H9 (cell line): Measurements from ENCODE around the gene RGR. TPM values are rescaled to one million over a fixed set of nuclear protein-coding genes. Genes with fewer than 3 reads are reported as not detected.

Source experiments
- DNase-seq: peaks from one replicate; pipeline ENCODE4 v3.0.0-alpha.2; 2017
- H2AFZ ChIP-seq: one replicate; pipeline ENCODE4 v1.6.1; 2013; ENCODE audit warnings: mild to moderate bottlenecking, low read length, control low read depth, moderate library complexity
- H2AK5ac ChIP-seq: 2 replicates; pipeline ENCODE4 v1.6.1; 2013; ENCODE audit warnings: low read length, control low read depth, mixed read lengths; ENCODE audit not compliant: insufficient read length
- H2BK120ac ChIP-seq: one replicate; pipeline ENCODE4 v1.6.1; 2013; ENCODE audit warnings: low read depth, mild to moderate bottlenecking, low read length, control low read depth, inconsistent platforms; ENCODE audit not compliant: poor library complexity, severe bottlenecking
- H2BK12ac ChIP-seq: 2 replicates; pipeline ENCODE4 v1.6.1; 2013; ENCODE audit warnings: low read length, control low read depth, mixed read lengths, low read depth; ENCODE audit not compliant: insufficient read length
- H2BK15ac ChIP-seq: 2 replicates; pipeline ENCODE4 v1.6.1; 2013; ENCODE audit warnings: low read depth, low read length, control low read depth
- H2BK20ac ChIP-seq: one replicate; pipeline ENCODE4 v1.6.1; 2013; ENCODE audit warnings: low read depth, mild to moderate bottlenecking, low read length, control low read depth, inconsistent platforms; ENCODE audit not compliant: poor library complexity, severe bottlenecking
- H2BK5ac ChIP-seq: 2 replicates; pipeline ENCODE4 v1.6.1; 2013; ENCODE audit warnings: low read length, control low read depth, mixed read lengths; ENCODE audit not compliant: insufficient read length
- H3K14ac ChIP-seq: 2 replicates; pipeline ENCODE4 v1.6.1; 2013; ENCODE audit warnings: low read length, control low read depth; ENCODE audit not compliant: insufficient read depth
- H3K18ac ChIP-seq: 2 replicates; pipeline ENCODE4 v1.6.1; 2013; ENCODE audit warnings: low read depth, mild to moderate bottlenecking, mixed read lengths, low read length, control low read depth; ENCODE audit not compliant: insufficient read length
- H3K23ac ChIP-seq: 2 replicates; pipeline ENCODE4 v1.6.1; 2013; ENCODE audit warnings: low read length, control low read depth, mixed read lengths, low read depth; ENCODE audit not compliant: insufficient read length
- H3K23me2 ChIP-seq: 2 replicates; pipeline ENCODE4 v1.6.1; 2013; ENCODE audit warnings: low read depth, mild to moderate bottlenecking, mixed read lengths, low read length, control low read depth; ENCODE audit not compliant: insufficient read length, poor library complexity, severe bottlenecking
- H3K27ac ChIP-seq: 2 replicates; pipeline ENCODE4 v1.5.1; 2013; ENCODE audit warnings: low read length, control low read depth, mixed read lengths, low read depth; ENCODE audit not compliant: insufficient read length
- H3K27me3 ChIP-seq: 2 replicates; pipeline ENCODE4 v1.6.1; 2013; ENCODE audit warnings: low read length, control low read depth, inconsistent platforms; ENCODE audit not compliant: insufficient read depth
- H3K4ac ChIP-seq: 2 replicates; pipeline ENCODE4 v1.6.1; 2013; ENCODE audit warnings: low read depth, mild to moderate bottlenecking, control low read depth, inconsistent platforms, low read length, moderate library complexity
- H3K4me1 ChIP-seq: 2 replicates; pipeline ENCODE4 v1.6.1; 2013; ENCODE audit warnings: low read length, control low read depth, inconsistent platforms; ENCODE audit not compliant: insufficient read depth
- H3K4me2 ChIP-seq: 2 replicates; pipeline ENCODE4 v1.6.1; 2013; ENCODE audit warnings: low read length, control low read depth, mixed read lengths; ENCODE audit not compliant: insufficient read length, insufficient read depth
- H3K56ac ChIP-seq: 2 replicates; pipeline ENCODE4 v1.6.1; 2013; ENCODE audit warnings: low read depth, mild to moderate bottlenecking, mixed read lengths, low read length, control low read depth; ENCODE audit not compliant: insufficient read length
- H3K79me1 ChIP-seq: 2 replicates; pipeline ENCODE4 v1.6.1; 2013; ENCODE audit warnings: low read depth, mild to moderate bottlenecking, moderate library complexity, low read length, control low read depth, inconsistent platforms; ENCODE audit not compliant: insufficient read depth, poor library complexity, severe bottlenecking
- H3K79me2 ChIP-seq: 2 replicates; pipeline ENCODE4 v1.6.1; 2013; ENCODE audit warnings: low read length, control low read depth, inconsistent platforms; ENCODE audit not compliant: insufficient read depth
- H3K9ac ChIP-seq: 2 replicates; pipeline ENCODE4 v1.6.1; 2013; ENCODE audit warnings: low read length, control low read depth, mixed read lengths; ENCODE audit not compliant: insufficient read length; ENCODE audit errors: extremely low read depth
- H3K9me3 ChIP-seq: one replicate; pipeline ENCODE4 v1.6.1; 2013; ENCODE audit warnings: low read depth, low read length, inconsistent platforms; ENCODE audit not compliant: control insufficient read depth
- H3T11ph ChIP-seq: one replicate; pipeline ENCODE4 v1.6.1; 2013; ENCODE audit warnings: mild to moderate bottlenecking, low read length, control low read depth, inconsistent platforms
- H4K20me1 ChIP-seq: one replicate; pipeline ENCODE4 v1.6.1; 2013; ENCODE audit not compliant: control insufficient read depth, insufficient read length, insufficient read depth
- H4K5ac ChIP-seq: 2 replicates; pipeline ENCODE4 v1.6.1; 2013; ENCODE audit warnings: low read depth, mild to moderate bottlenecking, mixed read lengths, low read length, control low read depth; ENCODE audit not compliant: insufficient read length
- H4K8ac ChIP-seq: replicated peaks from 2 replicates; pipeline ENCODE4 v1.6.1; 2013; ENCODE audit warnings: low read length, control low read depth, mixed read lengths, low read depth; ENCODE audit not compliant: insufficient read length
- H4K91ac ChIP-seq: 2 replicates; pipeline ENCODE4 v1.6.1; 2013; ENCODE audit warnings: low read depth, mild to moderate bottlenecking, moderate library complexity, mixed read lengths, low read length, control low read depth; ENCODE audit not compliant: insufficient read length
- H3K27ac Mint-ChIP-seq, 3 experiments: 2 replicates in 2 of 3; 3 replicates in 1 of 3; pipeline ENCODE4 v1.8.0; 2020 to 2021; ENCODE audit warnings: mixed read lengths in 3 of 3, mild to moderate bottlenecking in 1 of 3, moderate library complexity in 1 of 3
- H3K27me3 Mint-ChIP-seq: 2 replicates; pipeline ENCODE4 v1.8.0; 2021; ENCODE audit warnings: low read depth, mild to moderate bottlenecking, moderate library complexity, mixed read lengths
- H3K36me3 Mint-ChIP-seq, 3 experiments: 2 replicates in 2 of 3; 3 replicates in 1 of 3; pipeline ENCODE4 v1.8.0; 2020 to 2021; ENCODE audit warnings: low read depth in 3 of 3, mixed read lengths in 3 of 3; ENCODE audit not compliant: insufficient read depth in 1 of 3
- H3K4me1 Mint-ChIP-seq, 2 experiments: 2 replicates each; pipeline ENCODE4 v1.8.0; 2020; ENCODE audit warnings: mixed read lengths in 2 of 2
- H3K4me3 Mint-ChIP-seq, 2 experiments: 2 replicates in 1 of 2; 3 replicates in 1 of 2; pipeline ENCODE4 v1.8.0; 2020 to 2021; ENCODE audit warnings: mild to moderate bottlenecking in 2 of 2, mixed read lengths in 2 of 2, moderate library complexity in 1 of 2
- H3K9me3 Mint-ChIP-seq, 2 experiments: 2 replicates in 1 of 2; 3 replicates in 1 of 2; pipeline ENCODE4 v1.8.0; 2020; ENCODE audit warnings: mild to moderate bottlenecking in 2 of 2, mixed read lengths in 2 of 2, moderate library complexity in 1 of 2
- whole genome bisulfite sequencing: extraction: QIAGEN DNeasy Blood & Tissue Kit; methylation state at CpG from one replicate; pipeline ENCODE4 v1.1.7; 2013; ENCODE audit warnings: missing lambda C conversion rate, low lambda C conversion rate, mixed read lengths; ENCODE audit not compliant: insufficient read length; ENCODE audit errors: extremely low coverage; 5-methylcytosine and 5-hydroxymethylcytosine counted together
- total RNA-seq: library from RNA; stranded (reverse); gene quantifications from 2 replicates; pipeline ENCODE4 v1.2.1, GENCODE V29; 2021
- TF ChIP-seq, protein P1 (sequence below): fragments of 200-600 bp; sonication (generic); conservative IDR thresholded peaks from 3 replicates; pipeline ENCODE4 v1.8.0; 2021; ENCODE audit warnings: antibody characterized with exemption, mild to moderate bottlenecking

RGR gene
- total RNA-seq, 1 experiment from 2014 or later, result not detected

DNA sequence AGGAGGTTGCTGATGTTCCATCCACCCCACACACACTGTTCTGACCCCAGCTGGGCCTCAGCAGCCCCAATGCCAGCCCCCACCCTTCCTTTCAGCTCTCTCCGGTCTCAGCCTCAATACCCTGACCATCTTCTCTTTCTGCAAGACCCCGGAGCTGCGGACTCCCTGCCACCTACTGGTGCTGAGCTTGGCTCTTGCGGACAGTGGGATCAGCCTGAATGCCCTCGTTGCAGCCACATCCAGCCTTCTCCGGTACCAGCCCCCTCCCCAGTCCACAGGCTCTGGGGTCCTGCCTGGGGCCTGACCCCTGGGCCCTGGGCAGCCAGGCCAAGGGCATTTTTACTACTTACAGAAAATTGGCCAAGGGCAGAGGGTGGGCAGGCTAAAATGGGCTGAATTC is 2.6 kb downstream of the RGR start:
- H3K9me3 Mint-ChIP-seq, result no peaks in the 10 kb centered on the region
- H2BK120ac ChIP-seq, result no peak overlapping the region
- H4K91ac ChIP-seq, result no peak overlapping the region
- no peak overlapping the region for H4K8ac ChIP-seq
- DNase-seq, result no peak
- no peak overlapping the region for H2AK5ac ChIP-seq
- H2AFZ ChIP-seq, result no peak overlapping the region
- H3K4me1 Mint-ChIP-seq, result peaks cover 0 to 4% of the 10 kb centered on the region in 2 experiments; a peak in 3 of 4 replicates
- no peak overlapping the region for H3K4me3 Mint-ChIP-seq
- no peaks in the 10 kb centered on the region for H3K79me2 ChIP-seq
- no peak overlapping the region for H2BK5ac ChIP-seq
- H3K27ac ChIP-seq, result no peak overlapping the region
- no peak overlapping the region for H3K9ac ChIP-seq
- no peaks in the 10 kb centered on the region for H3K4me1 ChIP-seq
- H3K27me3 Mint-ChIP-seq, result peaks cover 7% of the 10 kb centered on the region
- H4K5ac ChIP-seq, result no peak overlapping the region
- no CpG with 5 or more reads among the region's 6 CpGs for WGBS
- H3K36me3 Mint-ChIP-seq, result no peaks in the 10 kb centered on the region; a peak in 1 of 7 replicates
- H3K4me2 ChIP-seq, result no peak overlapping the region
- H3K4ac ChIP-seq, result no peak overlapping the region
- H3K9me3 ChIP-seq, result no peaks in the 10 kb centered on the region
- H3K56ac ChIP-seq, result no peak overlapping the region
- no peak overlapping the region for H2BK15ac ChIP-seq
- no peaks in the 10 kb centered on the region for H3K27me3 ChIP-seq
- H3K18ac ChIP-seq, result no peak overlapping the region
- no peaks in the 10 kb centered on the region for H4K20me1 ChIP-seq
- no peak overlapping the region for H3K14ac ChIP-seq
- H3K79me1 ChIP-seq, result no peaks in the 10 kb centered on the region
- peak overlapping the region in 1 of 3 experiments; percentile 66; a peak in 2 of 7 replicates for H3K27ac Mint-ChIP-seq
- no peak overlapping the region for H2BK20ac ChIP-seq
- TF ChIP-seq, protein P1, sequence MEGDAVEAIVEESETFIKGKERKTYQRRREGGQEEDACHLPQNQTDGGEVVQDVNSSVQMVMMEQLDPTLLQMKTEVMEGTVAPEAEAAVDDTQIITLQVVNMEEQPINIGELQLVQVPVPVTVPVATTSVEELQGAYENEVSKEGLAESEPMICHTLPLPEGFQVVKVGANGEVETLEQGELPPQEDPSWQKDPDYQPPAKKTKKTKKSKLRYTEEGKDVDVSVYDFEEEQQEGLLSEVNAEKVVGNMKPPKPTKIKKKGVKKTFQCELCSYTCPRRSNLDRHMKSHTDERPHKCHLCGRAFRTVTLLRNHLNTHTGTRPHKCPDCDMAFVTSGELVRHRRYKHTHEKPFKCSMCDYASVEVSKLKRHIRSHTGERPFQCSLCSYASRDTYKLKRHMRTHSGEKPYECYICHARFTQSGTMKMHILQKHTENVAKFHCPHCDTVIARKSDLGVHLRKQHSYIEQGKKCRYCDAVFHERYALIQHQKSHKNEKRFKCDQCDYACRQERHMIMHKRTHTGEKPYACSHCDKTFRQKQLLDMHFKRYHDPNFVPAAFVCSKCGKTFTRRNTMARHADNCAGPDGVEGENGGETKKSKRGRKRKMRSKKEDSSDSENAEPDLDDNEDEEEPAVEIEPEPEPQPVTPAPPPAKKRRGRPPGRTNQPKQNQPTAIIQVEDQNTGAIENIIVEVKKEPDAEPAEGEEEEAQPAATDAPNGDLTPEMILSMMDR, result no peak
- H3K23me2 ChIP-seq, result no peaks in the 10 kb centered on the region
- H3T11ph ChIP-seq, result no peak overlapping the region
- no peak overlapping the region for H2BK12ac ChIP-seq
- H3K23ac ChIP-seq, result no peak overlapping the region
